Measurements from ENCODE around the gene VDR. TPM values are rescaled to one million over a fixed set of nuclear protein-coding genes. Genes with fewer than 3 reads are reported as not detected.

VDR gene
- total RNA-seq, 3 donors from 2014 or later (not counting 1 experiment from before 2014, with no cell fraction given), result 1.1 to 2.5 (median 1.6) TPM

DNA sequence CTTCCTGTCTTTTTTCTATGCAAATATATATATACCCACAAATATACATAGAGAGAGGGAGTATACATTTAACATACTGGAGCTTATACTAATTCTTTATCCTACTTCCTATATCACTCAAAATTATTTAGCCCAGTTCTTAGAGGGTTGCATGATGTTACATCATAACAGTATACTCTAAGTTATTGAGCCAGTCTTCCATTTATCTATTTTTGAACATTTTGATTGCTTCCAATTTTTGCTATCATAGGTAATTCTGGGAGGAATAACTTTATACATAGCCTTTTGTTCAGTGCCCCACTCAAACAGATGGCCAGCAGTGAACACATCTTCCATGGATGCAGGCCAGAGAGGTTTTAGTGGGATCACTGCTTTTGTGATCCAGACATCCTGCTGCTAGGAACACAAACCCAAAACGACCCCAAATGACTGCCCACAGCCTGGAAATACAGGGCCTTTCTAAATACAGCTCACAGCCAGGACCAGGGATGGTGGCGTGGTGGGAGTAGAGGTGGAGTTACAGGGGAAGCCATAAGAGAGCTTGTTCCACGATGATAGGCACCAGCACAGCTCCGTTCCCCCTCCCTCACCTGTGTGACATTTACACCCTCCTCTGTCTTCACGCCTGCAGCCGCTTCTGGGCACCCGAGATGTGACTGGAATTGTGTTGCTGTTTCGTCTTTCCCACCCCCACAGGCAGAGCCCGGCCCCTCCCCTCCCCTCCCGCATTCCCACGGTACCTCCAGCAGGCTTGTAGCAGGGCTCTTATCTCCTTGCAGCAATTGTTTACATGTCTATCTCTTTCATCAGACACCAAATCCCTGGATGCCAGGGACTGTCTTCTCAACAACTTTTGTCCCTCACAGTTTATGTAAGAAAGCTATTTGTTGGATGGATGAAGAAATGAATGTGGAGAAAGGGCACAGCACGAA, 54.4 kb downstream of the VDR start:
- H3K36me3 Mint-ChIP-seq, result no peaks in the 10 kb centered on the region
- Histone ChIP-seq H3K4me1 (ENCODE audit: control insufficient read depth, insufficient read depth, low read length) (no peaks in the 10 kb centered on the region), H3K4me3 (ENCODE audit: low read length) (no peak overlapping the region), H3K27ac (ENCODE audit: low read length) (no peak overlapping the region), H3K27me3 (ENCODE audit: control insufficient read depth, insufficient read depth, low read length) (no peaks in the 10 kb centered on the region), H3K9me3 (ENCODE audit: control insufficient read depth, insufficient read depth, low read length) (no peaks in the 10 kb centered on the region), H3K36me3 (ENCODE audit: control insufficient read depth, insufficient read depth, low read length) (no peaks in the 10 kb centered on the region)
- ATAC-seq, result no peak
- no peak for DNase-seq
- intact Hi-C loops (cut with micrococcal nuclease), result no loop called here
- no peak overlapping the region for H3K4me3 Mint-ChIP-seq
- TF ChIP-seq, protein P1, sequence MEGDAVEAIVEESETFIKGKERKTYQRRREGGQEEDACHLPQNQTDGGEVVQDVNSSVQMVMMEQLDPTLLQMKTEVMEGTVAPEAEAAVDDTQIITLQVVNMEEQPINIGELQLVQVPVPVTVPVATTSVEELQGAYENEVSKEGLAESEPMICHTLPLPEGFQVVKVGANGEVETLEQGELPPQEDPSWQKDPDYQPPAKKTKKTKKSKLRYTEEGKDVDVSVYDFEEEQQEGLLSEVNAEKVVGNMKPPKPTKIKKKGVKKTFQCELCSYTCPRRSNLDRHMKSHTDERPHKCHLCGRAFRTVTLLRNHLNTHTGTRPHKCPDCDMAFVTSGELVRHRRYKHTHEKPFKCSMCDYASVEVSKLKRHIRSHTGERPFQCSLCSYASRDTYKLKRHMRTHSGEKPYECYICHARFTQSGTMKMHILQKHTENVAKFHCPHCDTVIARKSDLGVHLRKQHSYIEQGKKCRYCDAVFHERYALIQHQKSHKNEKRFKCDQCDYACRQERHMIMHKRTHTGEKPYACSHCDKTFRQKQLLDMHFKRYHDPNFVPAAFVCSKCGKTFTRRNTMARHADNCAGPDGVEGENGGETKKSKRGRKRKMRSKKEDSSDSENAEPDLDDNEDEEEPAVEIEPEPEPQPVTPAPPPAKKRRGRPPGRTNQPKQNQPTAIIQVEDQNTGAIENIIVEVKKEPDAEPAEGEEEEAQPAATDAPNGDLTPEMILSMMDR (IDR thresholded peaks at IDR 0.05), result no peak
- H3K9me3 Mint-ChIP-seq, result no peaks in the 10 kb centered on the region
- WGBS (ENCODE audit: insufficient coverage), result 85% methylated on average over 11 of the region's 12 CpGs
- no peak overlapping the region for H3K27ac Mint-ChIP-seq
- H3K27me3 Mint-ChIP-seq (ENCODE audit: low read depth in 2 of 2), result peaks cover 0 to 2% of the 10 kb centered on the region in 2 donors
- H3K4me1 Mint-ChIP-seq, result no peaks in the 10 kb centered on the region

DNA sequence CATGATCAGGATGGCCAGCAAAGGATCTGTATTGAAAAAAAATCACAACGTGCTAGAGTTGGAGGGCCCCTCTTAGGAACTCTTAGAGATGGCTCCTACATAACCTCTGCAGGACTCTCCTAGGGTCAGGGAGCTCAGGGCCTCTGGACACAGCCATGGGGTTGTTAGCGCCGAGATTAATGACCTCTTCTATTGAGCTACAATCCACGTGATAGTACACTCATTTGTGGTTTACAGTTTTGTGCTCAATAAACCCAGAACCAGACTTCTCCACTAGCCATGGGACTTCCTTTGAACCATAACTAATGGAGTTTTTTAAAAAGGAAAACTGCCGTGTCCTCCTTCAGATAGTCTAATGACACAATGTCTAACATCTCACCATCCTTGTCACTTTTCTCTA, 55.5 kb downstream of the VDR start:
- H3K9me3 ChIP-seq (ENCODE audit: control insufficient read depth, insufficient read depth, low read length), result no peaks in the 10 kb centered on the region
- no peak overlapping the region for H3K4me3 ChIP-seq (ENCODE audit: low read length)
- Mint-ChIP-seq H3K4me3 (no peak overlapping the region), H3K27me3 (ENCODE audit: low read depth in 2 of 2) (peaks cover 4 to 7% of the 10 kb centered on the region in 2 donors), H3K36me3 (no peaks in the 10 kb centered on the region), H3K27ac (no peak overlapping the region), H3K9me3 (no peaks in the 10 kb centered on the region), H3K4me1 (no peaks in the 10 kb centered on the region)
- 52% methylated on average over 5 of the region's 5 CpGs for WGBS (ENCODE audit: insufficient coverage)
- no peaks in the 10 kb centered on the region for H3K4me1 ChIP-seq (ENCODE audit: control insufficient read depth, insufficient read depth, low read length)
- no peak for ATAC-seq
- no peak for DNase-seq
- TF ChIP-seq, protein P1 (IDR thresholded peaks at IDR 0.05), result no peak
- H3K36me3 ChIP-seq (ENCODE audit: control insufficient read depth, insufficient read depth, low read length), result no peaks in the 10 kb centered on the region
- no peaks in the 10 kb centered on the region for H3K27me3 ChIP-seq (ENCODE audit: control insufficient read depth, insufficient read depth, low read length)
- H3K27ac ChIP-seq (ENCODE audit: low read length), result no peak overlapping the region
- intact Hi-C loops (cut with micrococcal nuclease), result no loop called here

DNA sequence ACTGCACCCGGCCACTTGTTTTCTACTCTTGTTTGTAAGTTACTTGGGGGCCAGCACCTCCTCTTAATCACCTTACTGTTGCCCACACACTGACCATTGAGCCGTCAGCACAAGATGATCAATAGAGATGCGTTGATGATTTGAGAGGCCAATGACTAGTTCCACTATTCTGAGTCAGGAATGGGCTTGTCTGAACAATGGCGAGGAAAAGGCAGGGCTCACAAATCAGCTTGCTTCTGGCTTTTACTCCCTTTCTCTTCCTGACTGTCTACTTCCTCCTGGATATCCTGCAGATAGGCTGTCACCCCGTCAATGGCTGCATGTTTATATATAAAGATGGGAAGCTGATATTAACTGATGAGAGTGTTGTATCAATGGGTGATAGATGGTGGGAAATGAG, 55.9 kb downstream of the VDR start:
- Mint-ChIP-seq H3K27ac (no peak overlapping the region), H3K9me3 (no peaks in the 10 kb centered on the region), H3K36me3 (no peaks in the 10 kb centered on the region), H3K27me3 (ENCODE audit: low read depth in 2 of 2) (peaks cover 4 to 7% of the 10 kb centered on the region in 2 donors), H3K4me1 (no peaks in the 10 kb centered on the region), H3K4me3 (no peak overlapping the region)
- DNase-seq, result no peak
- Histone ChIP-seq H3K9me3 (ENCODE audit: control insufficient read depth, insufficient read depth, low read length) (no peaks in the 10 kb centered on the region), H3K4me1 (ENCODE audit: control insufficient read depth, insufficient read depth, low read length) (no peaks in the 10 kb centered on the region), H3K36me3 (ENCODE audit: control insufficient read depth, insufficient read depth, low read length) (no peaks in the 10 kb centered on the region), H3K27me3 (ENCODE audit: control insufficient read depth, insufficient read depth, low read length) (no peaks in the 10 kb centered on the region), H3K4me3 (ENCODE audit: low read length) (no peak overlapping the region), H3K27ac (ENCODE audit: low read length) (no peak overlapping the region)
- WGBS (ENCODE audit: insufficient coverage), result 78% methylated on average over 5 of the region's 5 CpGs
- intact Hi-C loops (cut with micrococcal nuclease), result no loop called here
- TF ChIP-seq, protein P1 (IDR thresholded peaks at IDR 0.05), result no peak
- ATAC-seq, result no peak

Data from natural killer cell (primary cell).